DOHH2 (cell line): ENCODE data around the gene LRMDA.

Source experiments
- H3F3A ChIP-seq: fragments of 200-600 bp; sonication (generic), shearing (Covaris generic); 2 replicates; pipeline ENCODE4 v1.6.0; 2016; ENCODE audit warnings: antibody characterized with exemption, mild to moderate bottlenecking; ENCODE audit not compliant: control insufficient read depth, insufficient read depth
- H3K27ac ChIP-seq: fragments of 200-600 bp; sonication (generic); 2 replicates; pipeline ENCODE4 v1.5.1; 2014; ENCODE audit warnings: low read depth, mild to moderate bottlenecking, low read length, moderate library complexity
- H3K27me3 ChIP-seq: fragments of 200-600 bp; sonication (generic); 2 replicates; pipeline ENCODE4 v1.6.1; 2014; ENCODE audit warnings: mild to moderate bottlenecking, low read length, mixed read lengths; ENCODE audit not compliant: control insufficient read depth
- H3K36me3 ChIP-seq: fragments of 200-600 bp; sonication (generic); 2 replicates; pipeline ENCODE4 v1.6.1; 2014; ENCODE audit warnings: mild to moderate bottlenecking, low read length, moderate library complexity, mixed read lengths; ENCODE audit not compliant: control insufficient read depth
- H3K4me1 ChIP-seq: fragments of 200-600 bp; sonication (generic); 2 replicates; pipeline ENCODE4 v1.6.1; 2014; ENCODE audit warnings: mild to moderate bottlenecking, low read length, mixed read lengths; ENCODE audit not compliant: control insufficient read depth
- H3K4me2 ChIP-seq: fragments of 200-600 bp; sonication (generic); 2 replicates; pipeline ENCODE4 v1.6.0; 2014; ENCODE audit warnings: mild to moderate bottlenecking, low read length, moderate library complexity
- H3K4me3 ChIP-seq: fragments of 200-600 bp; sonication (generic); 2 replicates; pipeline ENCODE4 v1.5.1; 2014; ENCODE audit warnings: mild to moderate bottlenecking, low read length, mixed read lengths
- H3K79me2 ChIP-seq: fragments of 200-600 bp; sonication (generic); 2 replicates; pipeline ENCODE4 v1.6.1; 2014; ENCODE audit warnings: mild to moderate bottlenecking, low read length, mixed read lengths; ENCODE audit not compliant: control insufficient read depth
- H3K9me2 ChIP-seq: fragments of 200-600 bp; sonication (generic); replicated peaks from 2 replicates; pipeline ENCODE4 v1.6.1; 2014; ENCODE audit warnings: mild to moderate bottlenecking, low read length, mixed read lengths; ENCODE audit not compliant: control insufficient read depth
- H3K9me3 ChIP-seq: fragments of 200-600 bp; sonication (generic); 2 replicates; pipeline ENCODE4 v1.6.1; 2014; ENCODE audit warnings: antibody characterized with exemption, low read length, mixed read lengths; ENCODE audit not compliant: control insufficient read depth, insufficient read depth
- H4K20me1 ChIP-seq: fragments of 200-600 bp; sonication (generic); 2 replicates; pipeline ENCODE4 v1.6.0; 2014; ENCODE audit warnings: low read depth, mild to moderate bottlenecking, antibody characterized with exemption, low read length, moderate library complexity; ENCODE audit not compliant: control insufficient read depth, insufficient read depth
- EZH2phosphoT487 ChIP-seq: fragments of 200-600 bp; sonication (generic); IDR thresholded peaks from 2 replicates; pipeline ENCODE4 v1.6.1; 2017; ENCODE audit warnings: borderline replicate concordance, mild to moderate bottlenecking, antibody characterized with exemption, low read length, moderate library complexity, mixed read lengths
- TF ChIP-seq, protein P1 (sequence below): fragments of 200-600 bp; sonication (generic); IDR thresholded peaks from one replicate; pipeline ENCODE4 v1.5.1; 2014; ENCODE audit warnings: antibody characterized with exemption, mild to moderate bottlenecking, low read depth, low read length; ENCODE audit not compliant: poor library complexity, severe bottlenecking

Gene LRMDA

DNA sequence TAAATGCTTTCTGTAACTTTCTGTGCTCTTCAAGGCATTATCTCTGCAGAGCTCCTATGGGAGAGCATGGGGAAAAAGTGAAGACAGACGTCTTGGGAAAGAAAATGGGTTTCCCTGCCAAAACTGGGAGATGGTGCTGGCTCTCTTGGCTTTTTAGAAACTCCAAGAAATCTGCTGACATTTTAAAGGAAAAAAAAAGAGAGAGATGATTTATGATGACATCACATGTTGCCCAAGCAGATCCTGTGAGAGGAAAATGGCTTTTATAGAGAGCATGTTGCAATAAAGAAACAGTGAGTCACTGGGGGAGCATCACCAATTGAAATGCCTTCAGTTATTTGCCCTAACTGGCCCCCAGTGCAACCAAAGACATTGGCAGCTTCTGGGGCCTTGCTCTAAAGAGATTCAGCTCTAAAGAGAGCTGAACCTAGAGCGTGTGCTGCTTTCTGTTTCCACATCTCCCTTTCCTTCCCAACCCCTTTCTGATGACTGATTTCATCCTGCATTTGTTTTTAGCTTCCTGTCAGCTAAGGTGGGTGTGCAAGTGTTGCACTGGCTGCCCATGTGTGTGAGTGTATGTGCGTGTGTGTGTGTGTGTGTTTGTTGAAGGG, 37.7 kb downstream of the LRMDA start:
- TF ChIP-seq, protein P1, sequence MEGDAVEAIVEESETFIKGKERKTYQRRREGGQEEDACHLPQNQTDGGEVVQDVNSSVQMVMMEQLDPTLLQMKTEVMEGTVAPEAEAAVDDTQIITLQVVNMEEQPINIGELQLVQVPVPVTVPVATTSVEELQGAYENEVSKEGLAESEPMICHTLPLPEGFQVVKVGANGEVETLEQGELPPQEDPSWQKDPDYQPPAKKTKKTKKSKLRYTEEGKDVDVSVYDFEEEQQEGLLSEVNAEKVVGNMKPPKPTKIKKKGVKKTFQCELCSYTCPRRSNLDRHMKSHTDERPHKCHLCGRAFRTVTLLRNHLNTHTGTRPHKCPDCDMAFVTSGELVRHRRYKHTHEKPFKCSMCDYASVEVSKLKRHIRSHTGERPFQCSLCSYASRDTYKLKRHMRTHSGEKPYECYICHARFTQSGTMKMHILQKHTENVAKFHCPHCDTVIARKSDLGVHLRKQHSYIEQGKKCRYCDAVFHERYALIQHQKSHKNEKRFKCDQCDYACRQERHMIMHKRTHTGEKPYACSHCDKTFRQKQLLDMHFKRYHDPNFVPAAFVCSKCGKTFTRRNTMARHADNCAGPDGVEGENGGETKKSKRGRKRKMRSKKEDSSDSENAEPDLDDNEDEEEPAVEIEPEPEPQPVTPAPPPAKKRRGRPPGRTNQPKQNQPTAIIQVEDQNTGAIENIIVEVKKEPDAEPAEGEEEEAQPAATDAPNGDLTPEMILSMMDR = no peak
- TF ChIP-seq EZH2phosphoT487 = no peak
- Histone ChIP-seq H3K4me1 (no peaks in the 10 kb centered on the region), H3K27ac (no peak overlapping the region), H3F3A (no peaks in the 10 kb centered on the region), H3K9me2 (no peaks in the 10 kb centered on the region), H3K9me3 (no peaks in the 10 kb centered on the region), H3K36me3 (no peaks in the 10 kb centered on the region), H3K79me2 (no peaks in the 10 kb centered on the region), H3K4me3 (no peak overlapping the region), H4K20me1 (no peaks in the 10 kb centered on the region), H3K4me2 (no peak overlapping the region), H3K27me3 (no peaks in the 10 kb centered on the region)

DNA sequence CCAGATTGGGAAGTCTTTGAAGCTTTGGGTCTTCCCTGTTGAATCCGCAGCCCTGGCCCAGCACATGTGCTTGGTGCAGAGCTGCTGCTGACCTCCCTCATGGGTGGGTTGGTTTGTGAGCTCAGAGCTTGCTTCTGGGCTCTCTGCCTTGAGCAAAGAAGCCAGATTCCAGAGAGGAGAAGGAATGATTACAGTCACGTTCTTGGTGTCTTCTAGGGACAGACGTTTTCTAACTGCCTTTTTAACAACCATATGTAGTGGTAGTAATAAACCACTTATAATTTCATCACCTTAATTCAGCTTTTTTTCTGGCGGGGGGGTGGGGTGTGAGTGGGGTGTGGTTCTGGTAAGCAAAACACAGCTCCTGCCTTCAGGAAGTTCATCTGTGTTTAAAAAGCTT, 39.5 kb downstream of the LRMDA start:
- Histone ChIP-seq H3K79me2 (no peaks in the 10 kb centered on the region), H3K4me3 (no peak overlapping the region), H3K36me3 (no peaks in the 10 kb centered on the region), H3K27me3 (no peaks in the 10 kb centered on the region), H3K9me2 (no peaks in the 10 kb centered on the region), H3K4me1 (no peaks in the 10 kb centered on the region), H3F3A (no peaks in the 10 kb centered on the region), H3K27ac (no peak overlapping the region), H3K4me2 (no peak overlapping the region), H3K9me3 (no peaks in the 10 kb centered on the region), H4K20me1 (no peaks in the 10 kb centered on the region)
- no peak for TF ChIP-seq EZH2phosphoT487
- TF ChIP-seq, protein P1 = no peak

DNA sequence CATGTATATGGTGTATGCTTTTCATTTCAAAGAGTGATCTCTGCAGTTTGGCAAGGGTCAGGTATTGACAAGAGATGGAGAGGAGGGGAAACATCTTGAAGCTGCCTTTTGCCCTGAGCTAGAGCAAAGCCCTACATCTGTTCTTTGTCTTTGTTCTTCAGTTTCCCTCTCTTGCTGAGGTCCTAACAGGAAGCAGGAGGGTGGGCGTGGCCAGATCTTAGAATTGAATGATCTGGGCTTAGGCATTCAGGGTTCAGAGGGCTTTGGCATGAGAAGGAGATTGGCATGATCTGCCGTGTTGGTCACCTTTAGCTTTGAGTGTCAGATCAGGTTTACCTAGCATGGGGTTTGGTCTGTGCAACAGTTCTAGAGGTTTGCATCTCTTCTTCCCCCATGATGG, 41.3 kb downstream of the LRMDA start:
- H3K4me1 ChIP-seq = no peaks in the 10 kb centered on the region
- no peaks in the 10 kb centered on the region for H3K9me3 ChIP-seq
- H3K36me3 ChIP-seq = no peaks in the 10 kb centered on the region
- no peaks in the 10 kb centered on the region for H3K9me2 ChIP-seq
- H3K27ac ChIP-seq = no peak overlapping the region
- no peaks in the 10 kb centered on the region for H4K20me1 ChIP-seq
- no peak overlapping the region for H3K4me2 ChIP-seq
- no peaks in the 10 kb centered on the region for H3F3A ChIP-seq
- no peak overlapping the region for H3K4me3 ChIP-seq
- no peaks in the 10 kb centered on the region for H3K79me2 ChIP-seq
- H3K27me3 ChIP-seq = no peaks in the 10 kb centered on the region
- TF ChIP-seq, protein P1 = no peak
- TF ChIP-seq EZH2phosphoT487 = no peak
